IPS-18c (cell line): ENCODE results near the gene TSSK2.

Experiments used
- H3K4me3 ChIP-seq: 2 replicates; pipeline ENCODE4 v1.7.0; 2013; ENCODE audit warnings: low read depth, mild to moderate bottlenecking, low read length, moderate library complexity; ENCODE audit not compliant: insufficient read depth
- H3K9me3 ChIP-seq: one replicate; pipeline ENCODE4 v1.6.1; 2013; ENCODE audit warnings: mild to moderate bottlenecking, low read length, moderate library complexity; ENCODE audit not compliant: control insufficient read depth, insufficient read depth

The TSSK2 gene

DNA sequence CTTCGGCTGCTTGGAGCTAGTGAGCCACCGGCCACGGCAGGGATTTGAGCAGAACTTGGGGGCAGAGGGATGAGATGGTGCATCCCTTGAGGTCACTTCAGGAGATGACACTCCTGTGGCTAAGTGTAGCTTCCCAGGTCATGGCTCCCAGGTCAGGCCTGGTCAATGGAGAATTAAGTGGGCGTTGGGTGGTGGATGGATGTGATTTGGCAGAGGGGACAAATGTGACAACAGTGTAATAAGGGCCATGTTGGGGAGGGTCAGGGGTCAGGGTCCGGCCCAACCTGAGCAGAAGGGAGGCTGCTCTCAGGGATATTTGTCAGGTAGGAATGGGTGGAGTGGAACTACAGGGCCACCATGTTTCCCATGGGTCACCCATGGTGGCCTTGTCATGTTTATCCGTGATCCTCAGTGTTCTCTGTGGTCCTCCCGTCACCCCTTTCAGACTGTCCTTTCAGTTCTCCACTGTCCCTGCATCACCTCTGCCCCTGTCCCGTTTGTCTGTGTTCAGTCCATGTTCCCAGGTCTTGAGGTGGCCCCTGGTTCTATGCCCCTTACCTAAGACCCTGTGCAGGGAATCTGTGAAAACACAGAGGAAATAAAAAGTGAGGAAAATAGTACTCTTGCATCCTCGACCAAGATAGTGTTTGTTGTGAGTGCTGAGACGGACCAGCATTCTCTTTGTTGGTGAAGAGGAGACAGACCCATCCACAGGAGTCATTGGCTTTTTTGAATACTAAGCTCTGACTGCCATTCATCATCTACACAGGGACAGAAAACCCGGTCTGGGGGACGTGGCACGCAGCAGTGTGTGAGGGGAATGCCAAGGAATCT lies 41.3 kb downstream of the TSSK2 start:
- Histone ChIP-seq H3K4me3 (peak overlapping the region; percentile 94), H3K9me3 (no peaks in the 10 kb centered on the region)

DNA sequence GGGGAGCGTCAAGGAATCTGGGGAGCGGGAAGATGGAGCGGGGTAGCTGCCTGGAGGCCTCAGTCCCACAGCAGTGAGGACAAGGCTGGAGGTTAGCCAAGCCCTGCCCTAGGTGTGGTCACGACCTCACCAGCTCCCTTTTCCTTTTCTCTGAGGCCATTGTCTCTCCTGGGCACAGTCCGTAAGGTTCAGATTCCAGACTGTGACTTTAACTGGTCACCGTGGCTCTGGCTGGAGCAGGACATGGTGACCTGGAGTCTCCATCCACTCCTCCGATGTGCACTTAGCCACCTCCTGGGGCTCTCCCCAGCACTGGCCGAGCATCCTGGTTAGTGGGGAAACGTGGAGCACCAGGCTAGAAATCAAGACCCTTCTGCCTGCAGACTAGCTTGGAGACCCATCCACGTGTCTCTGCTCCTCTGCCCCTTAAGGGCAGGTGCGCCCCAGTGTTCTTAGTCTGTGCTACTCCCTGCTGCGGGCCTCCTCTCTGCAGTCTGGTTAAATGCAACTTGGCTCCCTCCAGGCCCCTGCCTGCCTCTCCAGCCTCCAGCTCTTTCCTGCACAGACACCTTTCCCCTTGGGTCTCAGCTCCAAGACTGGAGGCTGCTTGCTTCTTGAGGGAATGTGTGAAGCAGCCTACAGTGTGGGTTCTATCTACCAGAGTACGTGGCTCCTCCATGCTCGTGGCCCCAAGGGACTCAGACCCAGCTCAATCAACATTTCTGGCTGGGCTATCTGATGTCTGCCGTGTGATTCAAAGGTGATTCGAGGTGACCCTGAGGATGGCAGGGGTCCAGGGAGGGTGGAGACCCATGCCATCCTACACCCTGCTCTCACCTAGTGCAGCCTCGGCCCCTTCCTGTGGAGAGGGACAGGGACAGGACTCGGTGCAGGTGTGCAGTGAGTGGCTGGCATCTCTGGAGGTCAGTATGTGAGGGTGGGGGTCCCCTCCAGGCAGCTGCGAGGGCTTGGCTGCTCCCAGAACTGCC lies 42.2 kb downstream of the TSSK2 start:
- Histone ChIP-seq H3K4me3 (no peak overlapping the region; the same call in 1 of the 2 replicates), H3K9me3 (no peaks in the 10 kb centered on the region)

DNA sequence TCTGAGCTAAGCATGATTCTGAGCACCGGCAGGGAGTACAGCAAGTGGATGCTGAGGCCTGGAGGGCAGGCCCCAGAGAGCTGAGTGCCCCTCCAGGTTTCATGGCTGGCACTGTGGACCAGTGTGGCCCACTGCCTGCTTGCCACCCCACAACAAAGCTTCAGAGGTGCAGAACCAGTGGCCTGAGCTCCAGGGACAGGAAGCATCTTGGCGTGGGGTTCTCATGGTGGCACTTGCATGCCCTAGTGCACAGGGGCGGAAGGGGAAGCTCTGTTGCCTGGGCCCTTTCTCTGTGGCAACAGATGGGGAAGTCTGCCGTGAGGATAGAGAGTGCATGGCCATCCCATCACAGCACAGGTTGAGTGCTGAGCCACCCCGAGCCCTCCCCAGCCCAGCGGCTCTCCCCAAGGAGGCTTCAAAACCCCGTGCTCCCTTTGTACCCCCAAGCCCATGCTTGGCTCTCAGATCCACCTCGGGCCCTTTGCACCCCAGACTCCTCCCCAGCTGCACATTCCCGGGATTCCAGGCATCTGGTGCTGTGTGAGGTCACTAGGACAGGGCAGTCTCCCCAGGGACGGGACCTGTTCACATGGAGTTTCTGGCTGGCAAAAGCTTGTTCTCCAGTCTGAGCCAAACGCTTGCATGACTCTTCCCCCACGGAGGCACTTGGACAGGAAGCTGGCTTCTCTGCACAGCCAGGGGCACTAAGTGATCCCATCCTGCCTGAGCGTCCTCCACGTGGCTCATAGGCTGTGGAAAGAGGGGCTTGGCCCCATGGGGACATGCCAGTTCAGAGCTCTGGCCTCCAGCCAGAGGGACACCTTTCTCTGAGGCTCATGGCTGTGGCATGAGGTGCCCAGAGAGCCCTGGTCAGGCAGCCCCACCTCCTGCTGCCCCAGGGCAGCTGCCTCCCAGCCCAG lies 43.3 kb downstream of the TSSK2 start:
- H3K9me3 ChIP-seq: no peaks in the 10 kb centered on the region
- peak overlapping the region; percentile 15; the same call in 1 of the 2 replicates for H3K4me3 ChIP-seq

DNA sequence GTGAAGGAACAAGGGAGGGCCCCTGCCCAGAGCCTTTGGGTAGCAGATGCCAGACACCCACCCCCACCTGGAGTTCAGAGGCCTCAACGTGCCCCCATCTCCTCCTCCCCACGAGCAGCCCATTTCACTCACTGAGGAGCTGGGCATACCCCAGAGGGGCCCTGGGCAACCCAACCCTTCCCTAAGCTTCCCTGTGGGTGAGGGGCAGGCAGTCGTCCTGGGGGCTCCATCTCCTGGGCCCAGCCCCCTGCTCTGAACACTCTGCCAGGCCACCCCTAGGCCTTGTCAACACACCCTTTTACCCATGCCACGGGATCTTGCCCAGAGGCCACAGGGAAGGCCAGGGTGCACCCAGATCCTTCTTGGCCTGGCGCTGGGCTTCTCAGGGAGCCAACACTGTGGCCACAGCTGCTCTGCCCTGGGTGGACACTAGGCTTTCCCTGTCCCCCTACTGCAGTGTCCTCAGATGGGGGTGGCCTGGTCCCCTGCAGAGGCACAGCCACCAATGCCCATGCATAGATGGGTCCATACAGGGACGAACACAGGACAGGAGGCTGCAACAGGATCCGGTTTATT lies 44.0 kb downstream of the TSSK2 start:
- Histone ChIP-seq H3K4me3 (no peak overlapping the region), H3K9me3 (no peaks in the 10 kb centered on the region)

DNA sequence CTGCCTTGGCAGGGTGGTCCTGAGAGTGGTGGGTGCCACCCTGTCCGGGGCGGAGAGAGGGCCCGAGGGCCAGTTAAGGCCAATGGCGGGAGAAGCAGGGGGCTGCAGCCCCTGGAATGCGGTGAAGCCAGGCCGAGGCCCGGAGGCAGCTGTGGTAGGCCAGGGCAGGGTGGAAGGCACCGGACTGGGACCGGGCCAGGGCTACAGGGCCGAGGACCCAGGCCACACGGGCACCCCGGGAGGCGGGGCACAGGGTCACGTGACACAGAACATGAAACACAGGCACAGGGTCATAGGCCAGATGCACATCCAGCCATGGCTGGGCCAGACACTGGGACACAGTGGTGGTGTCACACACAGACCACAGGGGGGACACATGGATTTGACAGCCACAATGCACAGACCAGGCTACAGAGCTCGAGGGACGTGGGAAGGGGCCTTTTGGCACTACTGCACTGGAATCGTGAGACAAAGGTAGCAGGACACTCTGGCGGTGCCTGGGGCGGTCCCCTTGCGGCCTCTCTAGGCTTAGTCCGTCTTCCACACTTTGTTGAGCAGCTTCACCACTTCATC lies 44.6 kb downstream of the TSSK2 start:
- Histone ChIP-seq H3K4me3 (no peak overlapping the region; the same call in 1 of the 2 replicates), H3K9me3 (no peaks in the 10 kb centered on the region)

DNA sequence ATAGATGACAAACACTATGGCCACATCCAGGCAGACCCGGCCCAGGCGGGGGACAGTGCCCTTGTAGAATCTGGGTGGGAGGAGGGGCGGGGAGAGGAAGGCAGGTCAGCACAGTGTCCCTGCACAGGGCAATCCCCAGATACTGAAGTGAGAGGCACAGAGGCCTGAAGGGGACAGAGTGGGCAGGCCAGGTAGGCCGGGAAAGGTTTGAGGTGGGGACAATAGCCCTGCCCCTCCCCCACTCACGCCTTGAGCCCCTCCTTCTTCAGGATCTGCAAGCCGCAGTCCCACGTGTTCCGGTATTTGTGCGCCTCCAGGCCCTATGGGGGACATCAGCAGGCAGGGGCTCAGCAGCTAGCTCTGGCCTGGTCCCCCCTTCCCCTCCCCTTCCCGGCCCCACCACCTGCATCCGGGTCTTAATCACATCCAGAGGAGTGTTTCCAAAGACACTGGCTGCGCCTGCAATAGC lies 45.1 kb downstream of the TSSK2 start:
- H3K9me3 ChIP-seq: no peaks in the 10 kb centered on the region
- H3K4me3 ChIP-seq: no peak overlapping the region

DNA sequence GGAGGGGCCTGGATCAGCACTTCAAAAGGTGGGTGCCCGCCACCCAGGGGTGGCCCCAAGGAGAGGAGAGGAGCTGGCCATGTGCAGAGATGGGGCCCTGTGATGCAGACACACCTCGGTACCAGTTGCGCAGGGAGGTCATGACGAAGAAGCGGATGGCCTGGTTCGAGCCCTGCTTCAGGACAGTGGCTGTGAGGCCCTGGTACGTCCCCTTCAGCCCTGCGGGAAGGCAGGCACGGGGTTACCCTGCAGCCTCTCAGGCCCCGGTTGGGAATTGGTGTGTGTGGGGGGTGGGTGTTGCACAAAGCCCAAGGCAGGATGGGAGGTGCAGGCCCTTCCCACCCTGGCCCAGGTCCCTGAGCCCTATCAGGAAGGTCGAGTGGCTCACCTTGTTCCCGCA lies 45.6 kb downstream of the TSSK2 start:
- H3K4me3 ChIP-seq: peak overlapping the region; percentile 89
- H3K9me3 ChIP-seq: no peaks in the 10 kb centered on the region

DNA sequence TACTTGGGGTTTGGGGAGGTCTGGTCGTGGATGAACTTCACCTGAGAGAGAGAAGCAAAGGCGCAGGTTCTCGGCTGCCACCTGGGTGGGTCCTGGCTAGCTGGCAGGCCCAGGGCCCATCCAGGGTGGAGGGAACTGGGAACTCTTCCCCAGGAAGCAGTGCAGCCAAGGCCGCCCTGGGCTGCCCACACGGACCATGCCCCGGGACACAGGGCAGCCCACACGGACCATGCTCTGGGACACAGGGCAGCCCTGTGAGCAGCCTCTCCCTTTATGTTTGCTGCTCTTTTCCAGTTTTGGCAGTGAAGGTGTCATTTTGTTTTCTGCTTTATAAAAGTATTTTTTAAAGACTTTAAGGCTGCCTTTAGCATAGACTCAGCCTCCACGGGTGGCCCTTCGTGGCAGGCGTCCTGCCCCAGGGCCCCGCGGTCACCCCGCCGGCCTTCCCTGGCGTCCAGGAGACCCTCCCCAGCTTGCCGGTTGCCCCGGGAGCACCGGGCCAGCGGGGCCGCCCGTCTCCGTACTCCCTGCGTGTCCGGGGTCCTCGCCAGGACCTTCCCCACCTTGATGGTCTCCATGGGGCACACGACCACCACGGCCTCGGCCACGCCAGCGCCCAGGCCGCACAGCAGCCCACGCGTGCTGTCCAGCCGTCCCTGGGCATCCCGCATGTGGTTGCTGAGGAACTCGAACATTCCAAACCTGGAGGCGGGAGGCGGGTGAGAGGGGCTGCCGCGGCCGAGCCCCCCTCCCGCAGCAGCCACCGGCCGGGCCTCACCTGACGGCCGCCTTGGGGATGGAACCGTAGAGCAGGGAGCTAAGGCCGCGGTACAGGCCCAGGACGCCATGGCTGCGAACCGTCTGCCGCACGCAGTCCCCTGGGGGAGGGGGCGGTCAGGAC lies 46.3 kb downstream of the TSSK2 start:
- Histone ChIP-seq H3K4me3 (peak overlapping the region; percentile 89), H3K9me3 (no peaks in the 10 kb centered on the region)

DNA sequence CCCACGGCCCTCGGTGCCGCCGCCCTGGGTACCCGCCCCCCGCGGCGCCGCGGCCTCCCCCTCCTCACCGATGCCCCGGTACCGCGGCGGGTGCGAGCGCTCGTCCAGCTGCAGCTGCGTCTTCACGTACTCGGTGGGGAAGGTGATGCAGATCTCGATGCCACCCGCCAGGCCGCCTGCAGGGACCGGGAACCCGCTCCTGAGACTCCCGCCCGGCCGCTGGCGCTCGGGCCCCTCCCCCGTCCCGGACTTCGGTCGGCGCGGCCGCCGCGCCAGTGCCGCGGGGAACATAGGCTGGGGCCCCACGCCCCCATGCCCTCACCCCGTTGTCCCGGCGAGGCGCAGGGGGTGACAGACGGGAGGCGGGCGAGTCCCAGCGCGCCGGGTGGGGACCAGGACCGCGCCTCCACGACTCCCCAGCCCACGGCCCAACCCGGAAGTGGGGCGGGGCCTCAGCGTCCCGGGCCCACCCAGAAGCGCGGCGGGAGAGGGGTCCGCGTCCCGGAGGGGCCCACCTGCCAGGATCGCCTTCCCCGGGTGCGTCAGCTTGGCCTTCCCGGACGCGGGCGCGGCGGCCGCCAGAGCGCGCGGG lies 47.1 kb downstream of the TSSK2 start:
- Histone ChIP-seq H3K9me3 (no peaks in the 10 kb centered on the region), H3K4me3 (peak overlapping the region; percentile 89)

DNA sequence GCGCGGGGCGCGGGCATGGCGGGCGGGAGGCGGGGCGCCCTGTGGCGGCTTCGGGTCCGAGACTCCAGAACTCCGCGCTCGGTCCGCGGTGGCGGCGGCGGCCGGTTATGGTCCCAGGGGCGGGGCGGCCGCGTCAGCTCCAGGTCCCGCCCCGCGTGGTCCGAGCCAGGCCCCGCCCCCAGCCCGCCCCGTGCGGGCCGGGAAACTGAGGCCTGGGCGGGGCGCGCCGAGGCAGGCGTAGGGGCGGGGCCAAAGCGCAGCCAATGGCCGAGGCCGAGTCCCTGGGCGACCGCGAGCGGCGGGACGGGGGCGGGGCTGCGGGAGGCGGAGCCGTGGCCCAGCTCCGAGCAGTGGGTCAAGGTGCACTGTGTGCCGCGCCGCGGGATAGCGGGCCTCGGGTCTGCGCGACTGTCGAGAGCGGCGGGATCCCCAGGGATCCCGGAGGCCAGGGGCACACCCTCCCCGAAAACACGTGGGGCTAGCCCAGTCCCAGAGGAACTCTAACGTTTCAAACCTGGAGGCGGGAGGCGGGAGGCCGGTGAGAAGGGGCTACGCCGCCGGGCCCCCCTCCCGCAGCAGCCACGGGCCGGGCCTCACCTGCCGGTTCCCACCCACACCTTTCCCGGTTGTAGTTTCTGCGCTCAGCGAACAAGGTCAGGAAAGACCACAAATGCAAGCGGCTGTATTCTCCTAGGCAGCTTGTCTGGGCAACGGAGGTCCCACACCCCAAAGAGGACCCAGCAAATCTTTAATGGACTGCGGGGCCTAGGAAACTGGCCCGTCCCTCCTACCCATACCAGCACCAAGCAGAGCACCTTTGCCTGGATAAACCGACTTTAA lies 47.8 kb downstream of the TSSK2 start, which contains the start of gene SLC25A1:
Gene SLC25A1, minus strand, starts transcription at position 80 of the 840 bp plus-strand sequence. Its CDS starts 63 bp downstream, at position 17.
- Histone ChIP-seq H3K9me3 (no peaks in the 10 kb centered on the region), H3K4me3 (peak within 1 kb of the TSS; percentile 89)

DNA sequence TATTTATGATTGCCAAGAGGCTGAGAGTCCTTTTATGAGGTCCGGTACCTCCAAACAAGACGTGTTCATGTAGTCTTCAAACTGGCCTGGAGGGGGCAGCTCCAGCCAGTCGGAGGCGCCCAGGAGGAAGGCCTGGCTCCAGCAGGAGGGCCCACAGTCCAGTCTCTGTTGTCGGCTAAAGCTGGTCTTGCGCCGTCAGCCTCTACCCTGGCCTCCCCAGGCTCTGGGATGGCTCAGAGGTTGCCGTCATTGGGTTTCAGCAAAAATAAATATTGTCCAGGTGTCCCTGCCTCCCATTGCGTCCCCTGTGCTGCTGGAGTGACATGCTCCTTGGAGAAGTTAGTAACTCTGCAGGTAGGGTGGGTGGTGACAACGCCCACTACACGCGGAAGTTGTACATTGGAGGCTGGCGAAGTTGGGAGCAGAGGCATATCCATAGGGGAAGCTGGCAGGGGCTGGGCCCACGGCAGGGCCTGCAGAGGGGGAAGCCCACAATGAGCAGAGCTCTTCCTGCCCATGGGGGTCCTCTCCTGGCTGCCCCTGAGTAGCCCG lies 48.5 kb downstream of the TSSK2 start:
- H3K4me3 ChIP-seq: peak overlapping the region; percentile 76; the same call in 1 of the 2 replicates
- H3K9me3 ChIP-seq: no peaks in the 10 kb centered on the region

DNA sequence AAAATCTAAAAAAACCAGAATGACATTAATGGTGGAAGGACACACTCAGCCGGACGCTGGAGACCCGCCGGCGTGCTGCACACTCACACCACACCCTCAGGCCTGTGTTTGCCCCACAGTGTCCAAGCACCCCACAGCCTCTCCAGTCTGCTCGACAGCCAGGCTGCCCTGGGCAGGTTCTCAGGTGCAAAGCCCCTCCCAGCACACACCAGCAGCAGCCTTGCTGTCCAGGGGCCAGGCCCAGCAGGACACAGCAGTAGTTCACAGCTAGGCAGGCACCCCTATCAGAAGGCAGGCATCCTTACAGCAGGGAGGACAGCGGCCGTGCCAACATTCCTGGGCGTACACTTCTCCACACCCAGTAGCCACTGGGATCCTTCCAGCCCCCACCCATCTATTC lies 49.1 kb downstream of the TSSK2 start:
- H3K9me3 ChIP-seq: no peaks in the 10 kb centered on the region

DNA sequence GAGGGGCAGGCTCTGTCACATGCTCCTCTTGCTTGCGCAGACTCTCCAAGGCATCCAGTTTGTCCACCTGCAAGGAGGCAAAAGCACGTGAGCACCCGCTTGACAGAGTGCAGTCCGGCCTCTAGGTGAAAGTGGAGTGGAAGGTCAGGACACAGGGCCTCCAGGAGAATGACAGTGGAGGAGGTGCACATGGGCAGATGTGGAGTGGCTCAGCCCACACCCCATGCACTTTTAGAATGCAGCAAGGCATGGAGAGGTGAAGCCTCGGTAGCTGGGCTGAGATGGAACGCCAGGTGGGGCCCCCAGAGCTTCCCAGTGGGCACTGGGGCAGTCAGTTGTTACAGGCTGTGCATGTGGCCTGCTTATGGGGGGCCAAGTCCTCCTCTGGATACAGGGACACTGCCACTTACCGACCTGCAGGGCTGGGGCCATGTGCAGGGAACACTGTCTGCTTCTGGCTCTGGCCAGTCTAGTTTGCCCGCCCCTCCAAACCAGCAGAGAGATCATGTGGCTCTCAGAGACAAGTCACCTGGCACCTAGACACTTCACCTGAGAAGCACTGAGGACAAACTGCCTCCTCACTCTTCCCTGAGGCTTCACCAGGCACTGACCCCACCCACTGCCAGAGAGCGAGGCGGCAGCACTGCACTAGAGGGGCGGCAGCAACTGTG lies 49.8 kb downstream of the TSSK2 start:
- no peak overlapping the region for H3K4me3 ChIP-seq
- H3K9me3 ChIP-seq: no peaks in the 10 kb centered on the region

More for the DNA sequence above, 49.1 kb downstream of the TSSK2 start:
- H3K4me3 ChIP-seq: no peak overlapping the region
